Right lobe of liver (tissue), 6 donors: ENCODE measurements around the gene ARL11. TPM values are rescaled to one million over a fixed set of nuclear protein-coding genes. Genes with fewer than 3 reads are reported as not detected.
"Not testable (repeated sequence)": the region's sequence is repeated elsewhere in the genome, so short reads cannot be mapped to it uniquely, and the experiment has no call there.

Experiments used
- ATAC-seq, 4 donors: fragments of 200-7000 bp; cut with Tn5 transposase; one replicate each; pipeline ENCODE4 v1.9.1; 2020; ENCODE audit warnings: mild to moderate bottlenecking in 4 of 4, moderate library complexity in 4 of 4
- DNase-seq, 3 donors: peaks; one replicate each; pipeline ENCODE4 v3.0.0-alpha.2; 2020
- H3K27ac ChIP-seq, 3 donors: fragments of 200-600 bp; one replicate each; pipeline ENCODE4 v1.8.0; 2022
- H3K27me3 ChIP-seq, 2 donors: fragments of 200-600 bp; one replicate each; pipeline ENCODE4 v1.8.0; 2022
- H3K36me3 ChIP-seq, 4 donors: fragments of 200-600 bp; sonication (generic) in 1 of 4; one replicate each; pipeline versions ENCODE4 v1.5.1 to v1.8.0; 2017 to 2022; ENCODE audit warnings: control low read depth in 1 of 4
- H3K4me1 ChIP-seq, 4 donors: fragments of 200-600 bp; sonication (generic) in 1 of 4; one replicate each; pipeline versions ENCODE4 v1.5.1 to v1.8.0; 2017 to 2022; ENCODE audit warnings: control low read depth in 1 of 4
- H3K4me3 ChIP-seq, 3 donors: fragments of 200-600 bp; one replicate each; pipeline ENCODE4 v1.8.0; 2022
- H3K9me3 ChIP-seq, 4 donors: fragments of 200-600 bp; sonication (generic) in 1 of 4; one replicate each; pipeline versions ENCODE4 v1.5.1 to v1.8.0; 2017 to 2022; ENCODE audit warnings: control low read depth in 1 of 4
- POLR2A ChIP-seq: fragments of 450-650 bp; IDR thresholded peaks from one replicate; pipeline ENCODE4 v1.6.1; 2017; ENCODE audit warnings: antibody characterized with exemption, mild to moderate bottlenecking
- WGBS: methylation state at CpG from one replicate; pipeline ENCODE4 v1.1.6; 2018; ENCODE audit warnings: low coverage, low lambda C conversion rate; ENCODE audit not compliant: insufficient coverage; ENCODE audit errors: missing lambda C conversion rate; 5-methylcytosine and 5-hydroxymethylcytosine counted together
- intact Hi-C, 2 donors: fragments of 100-400 bp; cut with DNase I; formaldehyde crosslinking; loops; one replicate each; pipeline versions ENCODE4 v1.11.2 to v1.14.1; 2022
- total RNA-seq, 6 experiments: library from RNA; depleted of rRNA in 2 of 6; stranded (reverse); fragments of >200 nt in 2 of 6; fragmentation: NEBNext Ultra II Directional in 3 of 6; extraction: Animal tissue kit (Norgen Biotek cat#: 25700) in 3 of 6; gene quantifications; one replicate each; pipeline versions ENCODE4 v1.1.0 to v1.2.4, GENCODE V29; 2016 to 2023
- TF ChIP-seq, protein P1 (sequence below), 4 donors: fragments of 200-600 bp in 3 of 4; fragments of 450-650 bp in 1 of 4; IDR thresholded peaks; one replicate each; pipeline versions ENCODE4 v1.5.1 to v1.8.0; 2016 to 2022; ENCODE audit warnings: antibody characterized with exemption in 4 of 4, mild to moderate bottlenecking in 2 of 4
- donor health status: DM: no; HTN: yes; CAD: no.
- donor health status: DM: no; HTN: no; CAD: no.
- donor health status: DM: no; HTN: no; CAD: no.
- donor health status: DM: no; HTN: yes; CAD: no.
- donor health status: DM: no; HTN: yes; CAD: no.

Gene ARL11
- total RNA-seq, 6 experiments from 2014 or later: 0.18 to 0.53 (median 0.39) TPM

DNA sequence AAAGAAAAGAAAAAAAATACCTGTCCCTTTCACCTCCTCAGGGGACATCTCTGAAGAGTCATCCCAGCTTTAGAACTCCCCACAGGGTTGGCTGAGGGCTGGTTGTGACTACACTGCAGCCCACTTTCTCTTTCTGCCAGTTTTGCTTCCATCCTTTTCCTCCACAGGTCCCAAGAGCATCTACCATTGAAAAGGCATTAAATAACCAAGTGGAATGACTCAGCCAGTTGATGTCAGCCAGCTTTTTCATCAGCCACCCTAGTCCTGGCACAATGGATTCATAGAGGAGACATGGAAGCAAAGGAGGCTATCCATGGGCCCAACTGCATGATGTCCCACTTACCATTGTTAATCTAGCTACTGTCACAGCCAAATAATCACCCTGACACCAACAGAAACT is 33.7 kb upstream of the ARL11 start:
- intact Hi-C loops: no loop called here
- H3K4me1 ChIP-seq: no peaks in the 10 kb centered on the region
- ATAC-seq: no peak
- H3K9me3 ChIP-seq: no peaks in the 10 kb centered on the region
- H3K36me3 ChIP-seq: no peaks in the 10 kb centered on the region
- H3K27ac ChIP-seq: no peak overlapping the region
- DNase-seq: no peak
- H3K27me3 ChIP-seq: no peaks in the 10 kb centered on the region
- H3K4me3 ChIP-seq: no peak overlapping the region
- no peak for TF ChIP-seq POLR2A
- TF ChIP-seq, protein P1, sequence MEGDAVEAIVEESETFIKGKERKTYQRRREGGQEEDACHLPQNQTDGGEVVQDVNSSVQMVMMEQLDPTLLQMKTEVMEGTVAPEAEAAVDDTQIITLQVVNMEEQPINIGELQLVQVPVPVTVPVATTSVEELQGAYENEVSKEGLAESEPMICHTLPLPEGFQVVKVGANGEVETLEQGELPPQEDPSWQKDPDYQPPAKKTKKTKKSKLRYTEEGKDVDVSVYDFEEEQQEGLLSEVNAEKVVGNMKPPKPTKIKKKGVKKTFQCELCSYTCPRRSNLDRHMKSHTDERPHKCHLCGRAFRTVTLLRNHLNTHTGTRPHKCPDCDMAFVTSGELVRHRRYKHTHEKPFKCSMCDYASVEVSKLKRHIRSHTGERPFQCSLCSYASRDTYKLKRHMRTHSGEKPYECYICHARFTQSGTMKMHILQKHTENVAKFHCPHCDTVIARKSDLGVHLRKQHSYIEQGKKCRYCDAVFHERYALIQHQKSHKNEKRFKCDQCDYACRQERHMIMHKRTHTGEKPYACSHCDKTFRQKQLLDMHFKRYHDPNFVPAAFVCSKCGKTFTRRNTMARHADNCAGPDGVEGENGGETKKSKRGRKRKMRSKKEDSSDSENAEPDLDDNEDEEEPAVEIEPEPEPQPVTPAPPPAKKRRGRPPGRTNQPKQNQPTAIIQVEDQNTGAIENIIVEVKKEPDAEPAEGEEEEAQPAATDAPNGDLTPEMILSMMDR (IDR thresholded peaks at IDR 0.05): no peak

DNA sequence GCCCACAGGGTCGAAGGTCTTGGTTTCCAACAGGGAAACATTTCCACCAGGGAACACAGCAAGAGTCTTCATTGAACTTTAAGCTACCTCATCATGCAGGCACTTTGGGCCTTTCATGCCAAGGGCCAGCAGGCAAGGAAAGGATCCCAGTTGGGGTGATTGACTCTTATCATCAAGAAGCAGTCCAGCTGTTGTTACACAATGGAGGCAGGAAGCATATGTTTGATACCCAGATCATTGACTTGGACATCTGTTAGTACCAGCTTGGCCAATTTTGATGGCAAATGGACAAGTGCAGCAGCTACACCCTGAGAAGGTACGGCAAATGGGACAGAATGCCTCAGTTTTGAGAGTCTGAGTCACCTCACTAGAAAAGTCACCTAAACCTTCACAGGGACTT is 32.1 kb upstream of the ARL11 start:
- intact Hi-C loops: no loop called here
- DNase-seq: no peak
- H3K36me3 ChIP-seq: no peaks in the 10 kb centered on the region
- no CpG with 5 or more reads among the region's 2 CpGs for whole genome bisulfite sequencing
- H3K27me3 ChIP-seq: no peaks in the 10 kb centered on the region
- TF ChIP-seq, protein P1 (IDR thresholded peaks at IDR 0.05): no peak
- TF ChIP-seq POLR2A: no peak
- H3K27ac ChIP-seq: no peak overlapping the region
- ATAC-seq: no peak
- H3K4me3 ChIP-seq: no peak overlapping the region
- no peaks in the 10 kb centered on the region for H3K4me1 ChIP-seq
- H3K9me3 ChIP-seq: no peaks in the 10 kb centered on the region

DNA sequence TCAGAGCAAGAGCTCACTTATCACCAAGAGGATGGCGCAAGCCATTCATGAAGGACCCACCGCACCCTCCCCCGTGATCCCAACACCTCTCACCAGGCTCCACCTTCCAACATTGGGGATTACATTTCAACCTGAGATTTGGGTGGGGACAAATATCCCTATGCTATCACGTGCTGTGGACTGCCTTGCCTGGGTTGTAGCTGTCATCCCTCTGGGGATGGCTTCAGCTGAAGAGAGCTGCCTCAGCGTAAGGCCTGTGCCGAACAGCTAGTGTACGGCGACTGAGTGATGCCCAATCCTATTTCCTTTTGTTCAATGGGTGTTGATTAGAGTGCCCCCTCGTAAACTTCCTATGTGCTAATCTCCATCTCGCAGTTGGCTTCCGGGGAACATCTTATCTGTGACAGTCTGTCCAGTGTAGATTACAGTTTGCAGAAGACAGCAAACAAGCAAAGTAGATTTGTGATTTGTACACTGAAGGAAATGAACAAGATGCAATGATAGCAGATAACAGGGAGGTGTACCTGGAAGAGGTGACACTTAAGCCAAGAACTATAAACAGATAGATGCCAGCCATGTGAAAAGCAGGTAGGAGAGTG is 31.2 kb upstream of the ARL11 start:
- Histone ChIP-seq H3K4me1 (no peaks in the 10 kb centered on the region), H3K4me3 (no peak overlapping the region), H3K27me3 (no peaks in the 10 kb centered on the region), H3K36me3 (no peaks in the 10 kb centered on the region), H3K27ac (no peak overlapping the region), H3K9me3 (no peaks in the 10 kb centered on the region)
- intact Hi-C loops: no loop called here
- 73% methylated on average over 8 of the region's 11 CpGs for WGBS
- TF ChIP-seq, protein P1 (IDR thresholded peaks at IDR 0.05): no peak
- TF ChIP-seq POLR2A: no peak
- ATAC-seq: no peak
- no peak for DNase-seq

DNA sequence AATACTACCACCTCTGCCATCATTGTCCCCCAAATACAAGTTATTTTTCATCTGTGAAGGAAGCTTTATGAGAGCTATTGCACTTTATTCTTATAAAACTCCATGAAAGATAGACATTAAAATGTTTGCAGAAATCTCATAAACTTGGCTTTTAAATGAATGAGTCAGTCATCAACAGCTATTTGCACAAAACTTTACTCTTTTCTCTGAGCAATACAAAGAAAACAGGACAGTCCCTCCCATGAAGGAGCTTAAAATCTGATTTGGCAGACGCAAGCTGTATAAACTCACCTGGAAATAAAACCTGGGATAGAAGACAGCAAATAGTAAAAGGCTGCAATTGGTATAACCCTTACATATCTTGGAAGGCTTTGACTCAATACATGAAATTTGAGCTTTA is 26.3 kb upstream of the ARL11 start:
- 76% methylated on average over 1 of the region's 1 CpG for WGBS

DNA sequence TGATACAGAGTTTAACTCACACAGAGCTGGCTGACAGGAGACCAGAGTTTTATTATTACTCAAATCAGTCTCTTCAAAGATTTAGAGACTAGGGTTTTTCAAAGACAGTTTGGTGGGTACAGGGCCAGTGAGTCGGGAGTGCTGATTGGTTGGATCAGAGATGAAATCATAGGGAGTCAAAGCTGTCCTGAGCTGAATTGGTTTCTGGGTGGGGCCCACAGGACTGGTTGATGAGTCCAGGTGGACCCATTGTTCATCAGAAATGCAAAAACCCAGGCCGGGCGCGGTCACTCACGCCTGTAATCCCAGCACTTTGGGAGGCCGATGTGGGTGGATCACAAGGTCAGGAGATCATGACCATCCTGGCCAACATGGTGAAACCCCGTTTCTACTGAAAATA is 25.7 kb upstream of the ARL11 start:
- H3K4me3 ChIP-seq, ATAC-seq, H3K4me1 ChIP-seq, DNase-seq, H3K27ac ChIP-seq, H3K36me3 ChIP-seq, H3K9me3 ChIP-seq, H3K27me3 ChIP-seq: not testable (repeated sequence)
- WGBS: 67% methylated on average over 1 of the region's 7 CpGs
- intact Hi-C loops: loop anchor here in 1 of 2 donors (5.0 kb wide), 1 partner anchor 300 kb away; no protein-coding TSS in a partner anchor

More for the DNA sequence above, 26.3 kb upstream of the ARL11 start:
- no peak overlapping the region for H3K4me3 ChIP-seq
- no peaks in the 10 kb centered on the region for H3K27me3 ChIP-seq
- intact Hi-C loops: loop anchor here in 1 of 2 donors (5.0 kb wide), 1 partner anchor 300 kb away; no protein-coding TSS in a partner anchor
- ATAC-seq: no peak
- no peak for TF ChIP-seq POLR2A
- TF ChIP-seq, protein P1 (IDR thresholded peaks at IDR 0.05): no peak
- H3K9me3 ChIP-seq: no peaks in the 10 kb centered on the region
- no peaks in the 10 kb centered on the region for H3K4me1 ChIP-seq
- no peak overlapping the region for H3K27ac ChIP-seq
- DNase-seq: no peak
- no peaks in the 10 kb centered on the region for H3K36me3 ChIP-seq
